Lung (tissue), 12 donors: Measurements from ENCODE around the gene MNS1. TPM values are rescaled to one million over a fixed set of nuclear protein-coding genes. Genes with fewer than 3 reads are reported as not detected.

ENCODE experiments used
- ATAC-seq: fragments of 200-7000 bp; cut with Tn5 transposase; one replicate; pipeline ENCODE4 v1.9.1; 2020; ENCODE audit warnings: moderate number of reproducible peaks; ENCODE audit not compliant: insufficient read depth, low FRiP score
- DNase-seq, 3 donors: peaks; one replicate each; pipeline ENCODE4 v3.0.0-alpha.2; 2013 to 2017
- H3K27ac ChIP-seq, 2 donors: one replicate each; pipeline ENCODE4 v1.5.1; 2013; ENCODE audit warnings: mild to moderate bottlenecking in 2 of 2, moderate library complexity in 2 of 2, control low read depth in 1 of 2, inconsistent platforms in 1 of 2, low read depth in 1 of 2, low read length in 1 of 2
- H3K27me3 ChIP-seq, 3 donors: one replicate each; pipeline ENCODE4 v1.5.1; 2013; ENCODE audit warnings: low read length in 2 of 3; ENCODE audit not compliant: control insufficient read depth in 3 of 3, insufficient read depth in 3 of 3
- H3K36me3 ChIP-seq, 4 donors: one replicate each; pipeline ENCODE4 v1.5.1; 2013; ENCODE audit warnings: low read length in 4 of 4, mild to moderate bottlenecking in 1 of 4, moderate library complexity in 1 of 4; ENCODE audit not compliant: control insufficient read depth in 4 of 4, insufficient read depth in 4 of 4
- H3K4me1 ChIP-seq, 5 donors: one replicate each; pipeline ENCODE4 v1.5.1; 2013; ENCODE audit warnings: low read length in 5 of 5, mild to moderate bottlenecking in 2 of 5, moderate library complexity in 1 of 5; ENCODE audit not compliant: control insufficient read depth in 5 of 5, insufficient read depth in 5 of 5
- H3K4me3 ChIP-seq: one replicate; pipeline ENCODE4 v1.5.1; 2013; ENCODE audit warnings: mild to moderate bottlenecking, control low read depth, moderate library complexity
- H3K9ac ChIP-seq, 2 donors: one replicate each; pipeline ENCODE4 v1.5.1; 2013; ENCODE audit warnings: low read length in 2 of 2, control low read depth in 1 of 2; ENCODE audit not compliant: insufficient read depth in 1 of 2
- H3K9me3 ChIP-seq, 4 donors: one replicate each; pipeline ENCODE4 v1.5.1; 2013; ENCODE audit warnings: low read length in 3 of 4, mild to moderate bottlenecking in 1 of 4, moderate library complexity in 1 of 4; ENCODE audit not compliant: control insufficient read depth in 4 of 4, insufficient read depth in 3 of 4
- WGBS, 2 donors: extraction: QIAGEN DNeasy Blood & Tissue Kit; methylation state at CpG; one replicate each; pipeline ENCODE4 v1.1.7; 2013; 5-methylcytosine and 5-hydroxymethylcytosine counted together
- polyA plus RNA-seq, 2 donors: library from polyadenylated mRNA; stranded (reverse); fragments of 200-250 nt; gene quantifications; one replicate each; pipeline ENCODE4 v1.2.1, GENCODE V29; 2013
- total RNA-seq, 2 donors: library from RNA; depleted of rRNA in 1 of 2; stranded (reverse); fragments of >200 nt in 1 of 2; gene quantifications; one replicate each; pipeline ENCODE4 v1.2.1, GENCODE V29; 2014 to 2021
- TF ChIP-seq, protein P1 (sequence below): IDR thresholded peaks from 2 replicates; pipeline ENCODE4 v1.5.1; 2012; ENCODE audit warnings: mild to moderate bottlenecking; ENCODE audit errors: control extremely low read depth, extremely low read depth
- donor health status: control.
- donor health status: control.
- donor health status: Bipolar disorder and iron deficiency.
- donor health status: healthy.
- donor health status: DM: yes; HTN: yes; CAD: no.

The MNS1 gene
- total and polyA plus RNA-seq, 4 donors = 3.2 to 7.8 (median 6.6) TPM

DNA sequence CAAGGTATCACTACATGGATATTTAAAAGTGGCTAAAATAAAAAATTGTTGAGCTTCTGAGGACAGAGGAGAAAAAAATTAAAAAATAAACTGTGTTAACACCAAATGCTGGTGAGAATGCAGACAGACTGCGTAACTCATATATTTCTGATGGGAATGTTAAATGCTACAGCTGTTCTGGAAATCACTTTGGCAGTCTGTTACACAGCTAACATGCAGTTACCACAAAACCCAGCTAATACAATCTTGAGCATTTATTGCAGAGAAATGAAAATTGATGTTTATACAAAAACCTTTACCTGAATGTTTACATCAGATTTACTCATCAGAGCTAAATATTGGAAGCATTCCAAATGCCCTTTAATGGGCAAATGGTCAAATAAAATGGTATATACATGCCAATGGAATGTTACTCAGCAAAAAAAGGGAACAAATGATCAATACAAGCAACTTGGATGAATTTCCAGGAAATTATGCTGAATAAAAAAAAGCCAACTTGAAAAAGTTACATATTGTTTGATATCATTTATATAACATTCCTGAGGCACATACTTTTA is 24.6 kb downstream of the MNS1 start:
- Histone ChIP-seq H3K27ac (no peak overlapping the region), H3K9me3 (peaks cover 0 to 3% (median 0%) of the 10 kb centered on the region in 4 donors), H3K9ac (no peak overlapping the region), H3K4me1 (no peaks in the 10 kb centered on the region), H3K4me3 (no peak overlapping the region), H3K27me3 (no peaks in the 10 kb centered on the region), H3K36me3 (peaks cover 0 to 23% (median 5%) of the 10 kb centered on the region in 4 donors)
- TF ChIP-seq, protein P1, sequence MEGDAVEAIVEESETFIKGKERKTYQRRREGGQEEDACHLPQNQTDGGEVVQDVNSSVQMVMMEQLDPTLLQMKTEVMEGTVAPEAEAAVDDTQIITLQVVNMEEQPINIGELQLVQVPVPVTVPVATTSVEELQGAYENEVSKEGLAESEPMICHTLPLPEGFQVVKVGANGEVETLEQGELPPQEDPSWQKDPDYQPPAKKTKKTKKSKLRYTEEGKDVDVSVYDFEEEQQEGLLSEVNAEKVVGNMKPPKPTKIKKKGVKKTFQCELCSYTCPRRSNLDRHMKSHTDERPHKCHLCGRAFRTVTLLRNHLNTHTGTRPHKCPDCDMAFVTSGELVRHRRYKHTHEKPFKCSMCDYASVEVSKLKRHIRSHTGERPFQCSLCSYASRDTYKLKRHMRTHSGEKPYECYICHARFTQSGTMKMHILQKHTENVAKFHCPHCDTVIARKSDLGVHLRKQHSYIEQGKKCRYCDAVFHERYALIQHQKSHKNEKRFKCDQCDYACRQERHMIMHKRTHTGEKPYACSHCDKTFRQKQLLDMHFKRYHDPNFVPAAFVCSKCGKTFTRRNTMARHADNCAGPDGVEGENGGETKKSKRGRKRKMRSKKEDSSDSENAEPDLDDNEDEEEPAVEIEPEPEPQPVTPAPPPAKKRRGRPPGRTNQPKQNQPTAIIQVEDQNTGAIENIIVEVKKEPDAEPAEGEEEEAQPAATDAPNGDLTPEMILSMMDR = no peak
- WGBS, 2 donors = 100% methylated on average over 1 of the region's 1 CpG
- ATAC-seq = no peak
- peak in 1 of 3 donors; percentile 51 for DNase-seq

GRCh38 chr15:56432304-56432703 is 32.6 kb downstream of the MNS1 start:
- WGBS, 2 donors = 80 to 86% methylated on average over 5 of the region's 5 CpGs

DNA sequence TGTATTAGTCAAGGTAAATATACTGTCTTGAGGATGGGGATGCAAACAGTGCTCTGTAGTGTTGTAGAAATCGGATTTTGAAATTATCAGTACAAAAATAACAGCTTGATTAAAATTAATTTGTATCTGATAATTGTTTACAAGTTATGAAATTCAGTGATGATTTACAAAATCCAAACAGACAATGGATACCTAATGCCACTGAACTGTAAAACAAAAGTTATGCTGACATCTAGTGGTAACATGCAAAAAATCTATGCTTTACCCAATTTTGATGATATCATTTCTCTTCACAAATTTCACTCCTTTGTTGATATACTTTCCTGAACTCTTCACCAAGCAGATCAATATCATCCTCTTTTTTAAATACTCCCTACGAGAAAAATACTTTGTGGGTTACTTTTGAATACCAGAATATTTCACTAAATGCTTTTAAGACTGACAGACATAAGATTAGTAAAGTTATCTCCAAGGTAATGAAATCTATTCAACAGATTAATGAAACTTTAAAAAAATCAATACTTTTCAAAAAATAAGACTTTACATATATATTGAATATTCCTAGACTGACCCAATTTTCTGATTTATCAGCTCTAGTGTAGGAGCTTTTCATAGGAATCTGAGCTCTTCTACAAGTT is 36.0 kb downstream of the MNS1 start:
- Histone ChIP-seq H3K9me3 (peaks cover 0 to 3% (median 0%) of the 10 kb centered on the region in 4 donors), H3K9ac (no peak overlapping the region), H3K4me1 (no peaks in the 10 kb centered on the region), H3K36me3 (peaks cover 0 to 22% (median 4%) of the 10 kb centered on the region in 4 donors), H3K4me3 (no peak overlapping the region), H3K27me3 (no peaks in the 10 kb centered on the region), H3K27ac (no peak overlapping the region)
- DNase-seq (peak in 2 of 3 donors; percentile 54 to 60), ATAC-seq (no peak)
- 36 to 41% methylated on average over 2 of the region's 2 CpGs for WGBS, 2 donors
- TF ChIP-seq, protein P1 = no peak

More at GRCh38 chr15:56432304-56432703, 32.6 kb downstream of the MNS1 start:
- Histone ChIP-seq H3K4me1 (no peaks in the 10 kb centered on the region), H3K9ac (no peak overlapping the region), H3K27me3 (no peaks in the 10 kb centered on the region), H3K27ac (no peak overlapping the region), H3K9me3 (no peaks in the 10 kb centered on the region), H3K36me3 (peaks cover 0 to 11% (median 1%) of the 10 kb centered on the region in 4 donors), H3K4me3 (no peak overlapping the region)
- ATAC-seq (no peak), DNase-seq (peak in 1 of 3 donors; percentile 10)
- TF ChIP-seq, protein P1 = no peak
